ENCODE results near the gene KDM7A.

- no peak for TF ChIP-seq CTCF (IDR thresholded peaks at IDR 0.05)
- TF ChIP-seq ZSCAN20 (CRISPR knock-in tag; IDR thresholded peaks at IDR 0.05) = no peak
- no peak for TF ChIP-seq EP300 (IDR thresholded peaks at IDR 0.05)
- TF ChIP-seq JUNB (IDR thresholded peaks at IDR 0.05) = no peak
- TF ChIP-seq MAX (IDR thresholded peaks at IDR 0.05) = no peak
- TF ChIP-seq NR3C1 (IDR thresholded peaks at IDR 0.05) = no peak
- TF ChIP-seq RAD21 (conservative IDR thresholded peaks at IDR 0.05 in 1 of 2, IDR thresholded peaks at IDR 0.05 in 1 of 2) = no peak
- no peak for TF ChIP-seq HMGXB4 (CRISPR knock-in tag; IDR thresholded peaks at IDR 0.05; ENCODE audit: borderline replicate concordance)
- no peak for TF ChIP-seq POLR2AphosphoS2 (conservative IDR thresholded peaks at IDR 0.05; ENCODE audit: low read length)
- TF ChIP-seq RNF2 (IDR thresholded peaks at IDR 0.05; ENCODE audit: borderline replicate concordance, low read depth) = no peak
- TF ChIP-seq REST (IDR thresholded peaks at IDR 0.05) = no peak
- TF ChIP-seq RFX5 (IDR thresholded peaks at IDR 0.05) = no peak
These were observed 41.1 kb upstream of the KDM7A start for GRCh38 chr7:140217750-140218501.

All from A549 (cell line).